HG02970 (cell line): ENCODE results near the gene LYSMD4.

Experiments used
- ATAC-seq: cut with Tn5 transposase; IDR thresholded peaks from one replicate; pipeline ENCODE4 v1.9.1; 2021; ENCODE audit warnings: mild to moderate bottlenecking, moderate library complexity, moderate number of reproducible peaks; ENCODE audit not compliant: unreplicated experiment, low FRiP score

LYSMD4 gene

DNA sequence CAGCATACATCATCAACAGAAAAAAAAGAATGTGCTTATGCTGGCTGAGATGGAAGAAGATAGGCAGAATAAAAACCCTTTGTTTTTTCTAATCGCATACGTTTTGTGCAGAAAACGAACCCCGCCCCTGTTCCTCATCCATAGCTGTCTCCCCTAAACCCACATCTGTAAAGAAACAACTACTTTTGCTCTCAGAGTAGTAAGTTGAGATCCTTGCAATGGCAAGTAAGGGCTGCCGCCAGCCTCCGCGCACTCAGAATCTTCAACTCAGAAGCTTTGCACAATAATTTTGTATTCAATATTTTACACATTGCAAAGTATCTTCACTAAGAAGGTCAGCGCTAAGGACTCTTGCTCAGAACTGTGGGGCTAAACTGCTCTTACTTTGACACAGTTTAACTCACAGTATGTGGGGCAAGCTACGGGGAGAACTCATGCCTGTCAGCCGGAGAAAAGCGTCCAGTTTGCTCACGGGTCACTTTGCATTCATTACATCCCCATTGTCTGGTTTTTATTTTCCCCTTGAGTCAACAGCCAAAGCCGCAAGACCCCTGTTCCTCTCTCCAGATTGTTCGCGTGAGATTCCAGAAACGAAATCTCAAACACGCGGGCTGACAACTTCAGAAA lies 1.0 kb downstream of the LYSMD4 start:
- ATAC-seq = no peak

DNA sequence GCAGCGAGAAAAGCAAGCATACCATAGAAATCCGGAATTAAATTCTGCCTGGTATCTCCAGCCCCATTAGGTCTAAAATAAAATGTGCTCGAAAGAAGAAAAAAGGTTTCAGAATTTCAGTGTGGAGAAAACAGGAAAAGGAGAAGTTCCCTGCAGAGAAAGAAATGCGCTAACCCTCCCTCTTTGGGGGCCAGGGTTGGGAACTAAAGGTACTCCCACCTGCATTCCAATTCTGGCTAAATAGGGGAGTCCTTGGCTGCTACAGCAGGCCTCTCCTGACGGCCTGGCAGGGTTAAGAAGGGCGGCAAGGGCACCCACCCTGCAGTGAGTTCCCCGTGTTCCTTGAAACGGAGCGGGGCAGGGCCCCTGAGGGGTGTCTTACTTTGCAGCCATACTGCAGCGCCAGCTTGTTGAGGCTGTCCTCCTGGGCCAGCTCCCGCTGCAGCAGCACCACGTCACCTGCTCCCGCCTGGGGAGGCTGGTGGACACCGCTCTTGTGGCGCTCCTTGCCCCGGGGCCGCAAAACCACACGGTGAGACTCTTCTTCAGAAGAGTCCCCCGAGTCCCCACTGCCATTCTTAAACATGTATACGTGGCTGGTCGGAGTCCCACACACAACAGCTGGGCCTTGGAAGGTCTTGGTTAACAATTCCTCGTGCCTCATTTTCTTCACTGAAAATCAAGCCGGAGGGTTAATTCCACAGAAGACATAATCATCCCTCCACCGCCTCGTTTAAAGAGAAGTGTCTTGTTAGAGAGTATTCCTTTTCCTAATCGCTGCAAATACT lies 1.7 kb downstream of the LYSMD4 start:
- ATAC-seq = no peak

GRCh38 chr15:99729920-99730319 lies 3.3 kb downstream of the LYSMD4 start:
- no peak for ATAC-seq

GRCh38 chr15:99729327-99729726 lies 3.9 kb downstream of the LYSMD4 start:
- no peak for ATAC-seq

DNA sequence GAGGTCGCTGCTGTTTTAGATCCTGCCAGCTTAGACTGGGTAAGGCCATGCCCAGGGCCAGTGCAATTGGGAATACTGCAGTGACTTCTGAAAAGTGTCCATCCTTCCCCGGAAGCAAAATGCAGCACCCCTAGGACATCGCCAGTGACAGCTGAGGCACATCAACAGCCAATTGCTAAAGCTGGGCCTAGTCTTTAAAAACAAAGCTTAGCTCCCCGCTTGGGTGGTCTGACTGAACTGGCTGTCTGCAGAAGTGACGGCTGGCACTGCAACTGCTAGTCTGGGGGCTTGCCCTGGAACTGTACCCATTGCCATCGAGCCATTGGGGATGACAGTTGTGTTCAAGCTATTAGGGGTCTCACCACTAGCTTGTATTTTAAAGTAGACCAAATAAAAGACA lies 4.3 kb downstream of the LYSMD4 start:
- ATAC-seq = no peak

GRCh38 chr15:99727733-99728132 lies 5.5 kb downstream of the LYSMD4 start:
- ATAC-seq = no peak

GRCh38 chr15:99727330-99727729 lies 5.9 kb downstream of the LYSMD4 start:
- no peak for ATAC-seq

GRCh38 chr15:99726333-99726732 lies 6.9 kb downstream of the LYSMD4 start:
- no peak for ATAC-seq

GRCh38 chr15:99722406-99722805 lies 10.8 kb downstream of the LYSMD4 start:
- ATAC-seq = no peak

DNA sequence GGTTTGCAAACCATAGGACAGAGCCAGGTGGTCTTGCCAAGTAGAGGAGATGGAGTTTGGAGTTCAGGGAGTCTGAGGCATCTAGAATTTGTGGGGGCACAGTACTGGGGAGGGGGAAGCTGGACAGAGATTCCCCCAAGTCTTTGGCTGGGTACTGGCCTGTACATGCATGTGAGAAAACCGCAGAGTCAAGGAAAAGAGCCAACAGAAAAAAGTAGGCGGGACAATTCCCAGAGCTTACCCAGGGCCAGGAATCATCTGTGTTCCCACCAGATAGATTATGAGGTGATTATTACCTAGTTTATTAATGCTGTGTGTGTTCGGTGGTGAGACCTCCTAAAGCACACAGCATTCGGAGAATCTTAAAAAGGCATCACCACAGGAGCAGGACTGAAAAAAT lies 11.3 kb downstream of the LYSMD4 start:
- ATAC-seq = no peak

GRCh38 chr15:99721104-99721778 lies 12.0 kb downstream of the LYSMD4 start:
- ATAC-seq = no peak

GRCh38 chr15:99720533-99720932 lies 12.7 kb downstream of the LYSMD4 start:
- ATAC-seq = no peak

GRCh38 chr15:99719096-99719541 lies 14.1 kb downstream of the LYSMD4 start:
- peak; percentile 72 for ATAC-seq

GRCh38 chr15:99718421-99718820 lies 14.8 kb downstream of the LYSMD4 start:
- ATAC-seq = no peak

GRCh38 chr15:99717161-99718009 lies 15.9 kb downstream of the LYSMD4 start:
- ATAC-seq = no peak

DNA sequence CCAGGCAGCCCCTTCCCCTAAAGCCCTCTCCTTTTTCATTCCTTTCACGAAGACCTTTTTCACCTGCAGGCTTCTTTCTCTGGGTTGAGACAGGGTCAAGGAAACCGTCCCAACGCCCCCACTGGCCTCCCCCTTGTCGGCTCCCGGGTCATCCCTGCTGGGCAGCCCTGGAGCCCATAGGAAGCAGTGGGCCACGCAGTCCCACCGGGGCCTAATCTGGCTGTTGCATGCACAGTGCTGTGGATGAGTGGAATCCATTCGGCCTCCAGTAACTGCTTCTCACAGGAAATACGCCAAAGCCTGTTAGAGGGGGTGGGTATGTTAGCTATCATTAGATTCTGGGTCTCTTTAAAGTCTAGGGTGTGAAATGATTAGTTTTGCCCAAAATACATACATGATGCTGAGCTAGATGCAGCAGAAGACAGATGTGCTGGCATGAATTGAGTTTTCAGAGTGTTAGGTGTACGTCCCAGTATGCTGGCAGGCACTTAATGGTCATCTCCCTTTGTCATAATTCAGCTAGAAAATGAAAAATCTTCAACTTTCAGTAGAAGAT lies 16.6 kb downstream of the LYSMD4 start:
- ATAC-seq = no peak

DNA sequence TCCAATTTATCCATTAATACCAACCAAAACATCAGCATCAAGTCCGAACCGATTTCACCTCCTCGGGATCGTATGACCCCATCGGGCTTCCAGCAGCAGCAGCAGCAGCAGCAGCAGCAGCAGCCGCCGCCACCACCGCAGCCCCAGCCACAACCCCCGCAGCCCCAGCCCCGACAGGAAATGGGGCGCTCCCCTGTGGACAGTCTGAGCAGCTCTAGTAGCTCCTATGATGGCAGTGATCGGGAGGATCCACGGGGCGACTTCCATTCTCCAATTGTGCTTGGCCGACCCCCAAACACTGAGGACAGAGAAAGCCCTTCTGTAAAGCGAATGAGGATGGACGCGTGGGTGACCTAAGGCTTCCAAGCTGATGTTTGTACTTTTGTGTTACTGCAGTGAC lies 20.8 kb downstream of the LYSMD4 start:
- no peak for ATAC-seq

DNA sequence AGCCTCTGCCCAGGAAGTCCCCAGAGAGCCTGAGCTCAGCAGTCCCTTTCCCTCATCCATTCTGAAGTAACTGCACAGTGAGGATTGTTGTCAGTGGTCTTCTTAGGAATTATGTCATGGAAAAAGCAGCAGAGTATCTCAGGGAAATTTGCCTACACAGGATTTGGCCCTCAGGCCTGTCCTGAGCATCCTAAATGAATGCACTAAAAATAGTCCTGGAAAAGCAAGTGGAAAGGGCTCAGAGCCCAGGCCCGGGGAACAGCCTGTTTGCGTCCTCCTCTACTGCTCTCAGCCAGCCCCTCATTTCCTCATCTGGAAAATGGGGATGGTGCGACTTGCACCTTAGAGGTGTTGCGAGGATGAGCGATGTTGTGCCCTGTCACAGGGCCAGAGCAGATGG lies 21.6 kb downstream of the LYSMD4 start:
- no peak for ATAC-seq

DNA sequence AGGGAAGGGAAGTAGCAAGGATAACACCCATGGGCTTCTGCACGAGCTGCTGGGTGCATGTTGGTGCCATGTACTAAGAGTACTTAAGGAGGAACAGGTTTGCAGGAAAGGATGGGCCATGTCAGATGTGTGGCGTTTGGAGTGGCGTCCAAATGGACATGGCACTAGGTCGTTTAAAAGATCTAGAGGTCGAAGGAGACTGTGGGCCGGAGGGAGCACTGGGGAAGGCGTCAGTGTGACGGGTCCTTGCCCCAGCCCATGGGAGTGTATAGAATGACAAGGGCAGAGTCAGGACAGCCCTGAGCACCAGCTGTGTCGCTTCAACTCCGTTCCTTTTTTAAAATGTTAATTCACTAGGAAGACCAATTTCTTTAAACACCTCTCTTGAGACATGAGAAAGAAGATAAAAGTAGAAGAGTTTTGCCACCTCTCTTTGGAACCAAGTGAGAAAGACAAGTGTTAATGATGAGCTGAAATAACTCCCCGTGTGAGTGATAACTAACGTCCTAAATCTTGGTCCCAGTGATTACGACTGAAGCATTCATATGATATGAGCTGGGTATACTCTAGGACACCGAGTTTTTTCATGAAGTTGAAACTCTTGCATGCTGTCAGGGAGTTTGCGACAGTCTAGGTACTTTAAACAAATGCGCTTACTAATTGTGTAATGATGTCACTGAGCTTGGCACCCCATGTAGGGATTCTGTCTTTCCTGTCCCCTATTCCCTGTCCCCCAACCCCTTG lies 23.8 kb downstream of the LYSMD4 start:
- ATAC-seq = no peak

GRCh38 chr15:99708563-99708962 lies 24.7 kb downstream of the LYSMD4 start:
- ATAC-seq = no peak
